Measurements from ENCODE around the gene STRADB. TPM values are rescaled to one million over a fixed set of nuclear protein-coding genes. Genes with fewer than 3 reads are reported as not detected.

STRADB gene
- total and polyA plus RNA-seq, 2 donors (not counting 3 experiments of a cell fraction or from before 2014, with no cell fraction given): 6.9 to 16.6 TPM

- no peak overlapping the region for H3K27ac ChIP-seq (ENCODE audit: insufficient read depth, low read depth, low read length)
- intact Hi-C loops (cut with micrococcal nuclease): no loop called here
- H3K9me1 ChIP-seq (replicated peaks; ENCODE audit: control insufficient read depth, extremely low read depth, insufficient read depth, low read length): no peaks in the 10 kb centered on the region
- CTCF ChIA-PET: no interaction called here
- H3K4me1 ChIP-seq (ENCODE audit: control insufficient read depth, extremely low read depth, insufficient read depth, low read length): peaks cover 1% of the 10 kb centered on the region
- FAIRE-seq: no peak
- H2AFZ ChIP-seq (ENCODE audit: low read depth, low read length): no peak overlapping the region
- TF ChIP-seq CTCF (IDR thresholded peaks at IDR 0.05; ENCODE audit: extremely low read depth in 1 of 2, insufficient read depth in 1 of 2, low read depth in 1 of 2, low read length in 2 of 2) (no peak), MAX (IDR thresholded peaks at IDR 0.05; ENCODE audit: insufficient read depth, insufficient read length) (no peak)
- H3K36me3 ChIP-seq (ENCODE audit: control insufficient read depth in 2 of 2, extremely low read depth in 1 of 2, insufficient read depth in 2 of 2, low read length in 2 of 2): no peaks in the 10 kb centered on the region
- POLR2A ChIA-PET: no interaction called here
- no TSS peak for BruUV-seq (replicated peaks)
- H3K4me3 ChIP-seq (replicated peaks in 1 of 3; ENCODE audit: insufficient read depth in 1 of 3, low read depth in 1 of 3, low read length in 3 of 3): no peak overlapping the region
- dilution Hi-C loops (cut with MboI; ENCODE audit: extremely low pct_ligation_motif_present, low sequenced_read_pairs): no loop called here
- no peaks in the 10 kb centered on the region for H3K9me3 ChIP-seq (replicated peaks; ENCODE audit: control insufficient read depth, insufficient read depth, low read length)
- no peaks in the 10 kb centered on the region for H4K20me1 ChIP-seq (replicated peaks; ENCODE audit: control insufficient read depth, extremely low read depth, insufficient read depth, low read length)
- DNase-seq (ENCODE audit: low read depth, low spot score): no peak
- no peak overlapping the region for H3K4me2 ChIP-seq (ENCODE audit: insufficient read depth, low read length)
- no peaks in the 10 kb centered on the region for H3K79me2 ChIP-seq (ENCODE audit: control insufficient read depth, insufficient read depth, low read length)
- H3K27me3 ChIP-seq (ENCODE audit: control insufficient read depth in 2 of 2, insufficient read depth in 2 of 2, low read length in 2 of 2): no peaks in the 10 kb centered on the region
- no peak overlapping the region for H3K9ac ChIP-seq (replicated peaks; ENCODE audit: extremely low read depth, insufficient read depth, low read length)
Observed at GRCh38 chr2:201471732-201472393, 20.3 kb downstream of the STRADB start.

GRCh38 chr2:201472411-201472810 lies 20.9 kb downstream of the STRADB start:
- Histone ChIP-seq H3K4me1 (ENCODE audit: control insufficient read depth, extremely low read depth, insufficient read depth, low read length) (no peaks in the 10 kb centered on the region), H3K27me3 (ENCODE audit: control insufficient read depth in 2 of 2, insufficient read depth in 2 of 2, low read length in 2 of 2) (no peaks in the 10 kb centered on the region), H3K36me3 (ENCODE audit: control insufficient read depth in 2 of 2, extremely low read depth in 1 of 2, insufficient read depth in 2 of 2, low read length in 2 of 2) (no peaks in the 10 kb centered on the region), H3K9me3 (replicated peaks; ENCODE audit: control insufficient read depth, insufficient read depth, low read length) (no peaks in the 10 kb centered on the region), H3K79me2 (ENCODE audit: control insufficient read depth, insufficient read depth, low read length) (no peaks in the 10 kb centered on the region), H3K4me2 (ENCODE audit: insufficient read depth, low read length) (no peak overlapping the region), H4K20me1 (replicated peaks; ENCODE audit: control insufficient read depth, extremely low read depth, insufficient read depth, low read length) (no peaks in the 10 kb centered on the region), H3K9me1 (replicated peaks; ENCODE audit: control insufficient read depth, extremely low read depth, insufficient read depth, low read length) (no peaks in the 10 kb centered on the region), H2AFZ (ENCODE audit: low read depth, low read length) (no peak overlapping the region), H3K4me3 (replicated peaks in 1 of 3; ENCODE audit: insufficient read depth in 1 of 3, low read depth in 1 of 3, low read length in 3 of 3) (no peak overlapping the region), H3K9ac (replicated peaks; ENCODE audit: extremely low read depth, insufficient read depth, low read length) (no peak overlapping the region), H3K27ac (ENCODE audit: insufficient read depth, low read depth, low read length) (no peak overlapping the region)
- CTCF ChIA-PET: no interaction called here
- dilution Hi-C loops (cut with MboI; ENCODE audit: extremely low pct_ligation_motif_present, low sequenced_read_pairs): no loop called here
- intact Hi-C loops (cut with micrococcal nuclease): no loop called here
- TF ChIP-seq CTCF (IDR thresholded peaks at IDR 0.05; ENCODE audit: extremely low read depth in 1 of 2, insufficient read depth in 1 of 2, low read depth in 1 of 2, low read length in 2 of 2) (no peak), MYC (IDR thresholded peaks at IDR 0.05; ENCODE audit: low read depth, low read length) (no peak), POLR2AphosphoS5 (IDR thresholded peaks at IDR 0.05; ENCODE audit: insufficient read depth, low read depth, low read length) (no peak), EZH2 (IDR thresholded peaks at IDR 0.05; ENCODE audit: borderline replicate concordance, low read depth, low read length, severe bottlenecking) (no peak), GATA2 (IDR thresholded peaks at IDR 0.05; ENCODE audit: insufficient read depth, insufficient read length, low read depth, low read length) (no peak), POLR2A (IDR thresholded peaks at IDR 0.05; ENCODE audit: low read depth, low read length) (no peak), JUN (IDR thresholded peaks at IDR 0.05; ENCODE audit: borderline replicate concordance, insufficient read depth, insufficient read length, low read depth) (no peak), MAX (IDR thresholded peaks at IDR 0.05; ENCODE audit: insufficient read depth, insufficient read length) (no peak), FOS (IDR thresholded peaks at IDR 0.05; ENCODE audit: borderline replicate concordance, insufficient read depth, low read length) (no peak)
- FAIRE-seq (no peak), DNase-seq (ENCODE audit: low read depth, low spot score) (no peak)
- BruUV-seq (replicated peaks): no TSS peak
- POLR2A ChIA-PET: no interaction called here

All from endothelial cell of umbilical vein (primary cell).